SK-N-SH treated with all-trans-retinoic acid at 6 μM for 48 hours (cell line): ENCODE results near the gene ARFGEF2.

ENCODE experiments used
- ATAC-seq: fragments of 200-7000 bp; cut with Tn5 transposase; 3 replicates; pipeline ENCODE4 v1.9.1; 2020; ENCODE audit warnings: mild to moderate bottlenecking, moderate library complexity
- ARNTL ChIP-seq: fragments of 450-650 bp; formaldehyde crosslinking; IDR thresholded peaks from 2 replicates; pipeline ENCODE4 v1.5.0; 2020; ENCODE audit warnings: low read depth, mild to moderate bottlenecking, moderate library complexity, borderline replicate concordance
- BACH2 ChIP-seq: fragments of 250-450 bp; sonication (Bioruptor Pico); IDR thresholded peaks from 2 replicates; pipeline ENCODE4 v1.9.0; 2021; ENCODE audit warnings: mild to moderate bottlenecking, borderline replicate concordance
- ESRRG ChIP-seq: fragments of 250-450 bp; sonication (Bioruptor Pico); IDR thresholded peaks from 2 replicates; pipeline ENCODE4 v1.6.1; 2021; ENCODE audit warnings: mild to moderate bottlenecking
- ISL1 ChIP-seq: fragments of 250-450 bp; sonication (Bioruptor Pico); IDR thresholded peaks from 2 replicates; pipeline ENCODE4 v2.1.2; 2022; ENCODE audit warnings: mild to moderate bottlenecking, moderate library complexity
- PPARA ChIP-seq: fragments of 250-450 bp; sonication (Bioruptor Pico); IDR thresholded peaks from 2 replicates; pipeline ENCODE4 v1.5.0; 2020; ENCODE audit warnings: mild to moderate bottlenecking, borderline replicate concordance
- RARB ChIP-seq: fragments of 250-450 bp; sonication (Bioruptor Pico); IDR thresholded peaks from 2 replicates; pipeline ENCODE4 v1.8.0; 2021; ENCODE audit warnings: mild to moderate bottlenecking, moderate library complexity
- SNAI2 ChIP-seq: fragments of 250-450 bp; sonication (Bioruptor Pico); IDR thresholded peaks from 2 replicates; pipeline ENCODE4 v1.5.0; 2020; ENCODE audit warnings: mild to moderate bottlenecking, moderate library complexity
- TCF4 ChIP-seq: fragments of 250-450 bp; sonication (Bioruptor Pico); IDR thresholded peaks from 2 replicates; pipeline ENCODE4 v1.8.0; 2021; ENCODE audit warnings: mild to moderate bottlenecking, moderate library complexity, borderline replicate concordance
- TSHZ2 ChIP-seq: fragments of 250-450 bp; sonication (Bioruptor Pico); IDR thresholded peaks from 2 replicates; pipeline ENCODE4 v1.5.0; 2020; ENCODE audit warnings: mild to moderate bottlenecking, moderate library complexity
- ZC3H10 ChIP-seq: fragments of 250-450 bp; sonication (Bioruptor Pico); IDR thresholded peaks from 2 replicates; pipeline ENCODE4 v1.5.1; 2021; ENCODE audit warnings: mild to moderate bottlenecking, moderate library complexity
- ZFP3 ChIP-seq: fragments of 250-450 bp; sonication (Bioruptor Pico); IDR thresholded peaks from 2 replicates; pipeline ENCODE4 v1.5.0; 2020; ENCODE audit warnings: mild to moderate bottlenecking, moderate library complexity
- ZNF70 ChIP-seq: fragments of 450-650 bp; formaldehyde crosslinking; IDR thresholded peaks from 2 replicates; pipeline ENCODE4 v1.5.0; 2020; ENCODE audit warnings: mild to moderate bottlenecking, moderate library complexity
- TF ChIP-seq, protein P1 (sequence below): fragments of 250-450 bp; sonication (Bioruptor Pico); IDR thresholded peaks from 2 replicates; pipeline ENCODE4 v1.8.0; 2020; ENCODE audit warnings: mild to moderate bottlenecking, moderate library complexity, borderline replicate concordance
- TF ChIP-seq, protein P2 (sequence below): fragments of 250-450 bp; sonication (Bioruptor Pico); IDR thresholded peaks from 2 replicates; pipeline ENCODE4 v1.8.0; 2021; ENCODE audit warnings: low read depth, mild to moderate bottlenecking, moderate library complexity, borderline replicate concordance

Gene ARFGEF2

DNA sequence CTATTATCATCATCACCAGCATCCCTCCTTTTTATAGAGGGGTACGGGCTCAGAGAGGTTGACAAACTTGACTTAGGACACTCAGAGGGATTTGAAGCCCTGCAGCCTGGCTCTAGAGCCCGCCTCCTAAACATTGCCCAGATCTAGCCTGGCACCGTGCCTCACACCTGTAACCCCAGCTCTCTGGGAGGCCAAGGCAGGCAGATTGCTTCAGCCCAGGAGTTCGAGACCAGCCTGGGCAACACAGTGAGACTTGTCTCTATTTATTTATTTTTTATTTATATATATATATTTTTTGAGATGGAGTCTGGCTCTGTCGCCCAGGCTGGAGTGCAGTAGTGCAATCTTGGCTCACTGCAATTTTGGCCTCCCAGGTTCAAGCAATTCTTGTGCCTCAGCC is 118.3 kb downstream of the ARFGEF2 start:
- TF ChIP-seq PPARA (CRISPR knock-in tag), result no peak
- TF ChIP-seq TCF4 (CRISPR knock-in tag), result no peak
- TF ChIP-seq ARNTL, result no peak
- TF ChIP-seq TSHZ2 (CRISPR knock-in tag), result no peak
- no peak for TF ChIP-seq ESRRG (CRISPR knock-in tag)
- no peak for TF ChIP-seq ZFP3 (CRISPR knock-in tag)
- TF ChIP-seq, protein P1, sequence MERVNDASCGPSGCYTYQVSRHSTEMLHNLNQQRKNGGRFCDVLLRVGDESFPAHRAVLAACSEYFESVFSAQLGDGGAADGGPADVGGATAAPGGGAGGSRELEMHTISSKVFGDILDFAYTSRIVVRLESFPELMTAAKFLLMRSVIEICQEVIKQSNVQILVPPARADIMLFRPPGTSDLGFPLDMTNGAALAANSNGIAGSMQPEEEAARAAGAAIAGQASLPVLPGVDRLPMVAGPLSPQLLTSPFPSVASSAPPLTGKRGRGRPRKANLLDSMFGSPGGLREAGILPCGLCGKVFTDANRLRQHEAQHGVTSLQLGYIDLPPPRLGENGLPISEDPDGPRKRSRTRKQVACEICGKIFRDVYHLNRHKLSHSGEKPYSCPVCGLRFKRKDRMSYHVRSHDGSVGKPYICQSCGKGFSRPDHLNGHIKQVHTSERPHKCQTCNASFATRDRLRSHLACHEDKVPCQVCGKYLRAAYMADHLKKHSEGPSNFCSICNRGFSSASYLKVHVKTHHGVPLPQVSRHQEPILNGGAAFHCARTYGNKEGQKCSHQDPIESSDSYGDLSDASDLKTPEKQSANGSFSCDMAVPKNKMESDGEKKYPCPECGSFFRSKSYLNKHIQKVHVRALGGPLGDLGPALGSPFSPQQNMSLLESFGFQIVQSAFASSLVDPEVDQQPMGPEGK (CRISPR knock-in tag), result no peak
- no peak for TF ChIP-seq ZC3H10 (CRISPR knock-in tag)
- no peak for ATAC-seq

DNA sequence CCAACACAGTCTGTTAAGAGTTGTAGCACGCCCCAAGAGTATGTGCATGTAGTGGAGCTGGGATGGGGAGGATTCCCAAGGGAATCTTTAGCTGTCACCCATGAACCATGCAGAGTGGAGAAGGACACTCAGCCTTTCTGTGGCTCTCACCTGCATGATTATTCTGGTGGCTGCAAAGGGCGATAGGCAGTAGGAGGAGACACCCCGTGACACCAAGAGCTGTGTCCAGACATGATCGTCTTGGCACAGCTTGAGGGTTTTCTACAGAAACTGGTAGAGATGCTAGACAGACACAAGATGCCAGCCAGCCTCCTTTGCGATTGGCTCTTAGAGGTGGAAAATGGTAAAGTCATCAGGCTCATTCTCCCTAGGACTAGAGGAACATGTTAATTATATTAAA is 121.5 kb downstream of the ARFGEF2 start:
- TF ChIP-seq ZNF70 (CRISPR knock-in tag) (no peak), ESRRG (CRISPR knock-in tag) (no peak), ZFP3 (CRISPR knock-in tag) (no peak), ISL1 (CRISPR knock-in tag) (no peak), RARB (CRISPR knock-in tag) (no peak), SNAI2 (CRISPR knock-in tag) (no peak), BACH2 (CRISPR knock-in tag) (no peak), ZC3H10 (CRISPR knock-in tag) (no peak), TSHZ2 (CRISPR knock-in tag) (no peak), TCF4 (CRISPR knock-in tag) (no peak)
- TF ChIP-seq, protein P2, sequence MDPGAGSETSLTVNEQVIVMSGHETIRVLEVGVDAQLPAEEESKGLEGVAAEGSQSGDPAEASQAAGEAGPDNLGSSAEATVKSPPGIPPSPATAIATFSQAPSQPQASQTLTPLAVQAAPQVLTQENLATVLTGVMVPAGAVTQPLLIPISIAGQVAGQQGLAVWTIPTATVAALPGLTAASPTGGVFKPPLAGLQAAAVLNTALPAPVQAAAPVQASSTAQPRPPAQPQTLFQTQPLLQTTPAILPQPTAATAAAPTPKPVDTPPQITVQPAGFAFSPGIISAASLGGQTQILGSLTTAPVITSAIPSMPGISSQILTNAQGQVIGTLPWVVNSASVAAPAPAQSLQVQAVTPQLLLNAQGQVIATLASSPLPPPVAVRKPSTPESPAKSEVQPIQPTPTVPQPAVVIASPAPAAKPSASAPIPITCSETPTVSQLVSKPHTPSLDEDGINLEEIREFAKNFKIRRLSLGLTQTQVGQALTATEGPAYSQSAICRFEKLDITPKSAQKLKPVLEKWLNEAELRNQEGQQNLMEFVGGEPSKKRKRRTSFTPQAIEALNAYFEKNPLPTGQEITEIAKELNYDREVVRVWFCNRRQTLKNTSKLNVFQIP, result no peak
- ATAC-seq, result no peak

- ATAC-seq, result no peak
- TF ChIP-seq ISL1 (CRISPR knock-in tag) (no peak), BACH2 (CRISPR knock-in tag) (no peak), TCF4 (CRISPR knock-in tag) (no peak)
These were observed 124.1 kb downstream of the ARFGEF2 start for GRCh38 chr20:49045440-49046086.

DNA sequence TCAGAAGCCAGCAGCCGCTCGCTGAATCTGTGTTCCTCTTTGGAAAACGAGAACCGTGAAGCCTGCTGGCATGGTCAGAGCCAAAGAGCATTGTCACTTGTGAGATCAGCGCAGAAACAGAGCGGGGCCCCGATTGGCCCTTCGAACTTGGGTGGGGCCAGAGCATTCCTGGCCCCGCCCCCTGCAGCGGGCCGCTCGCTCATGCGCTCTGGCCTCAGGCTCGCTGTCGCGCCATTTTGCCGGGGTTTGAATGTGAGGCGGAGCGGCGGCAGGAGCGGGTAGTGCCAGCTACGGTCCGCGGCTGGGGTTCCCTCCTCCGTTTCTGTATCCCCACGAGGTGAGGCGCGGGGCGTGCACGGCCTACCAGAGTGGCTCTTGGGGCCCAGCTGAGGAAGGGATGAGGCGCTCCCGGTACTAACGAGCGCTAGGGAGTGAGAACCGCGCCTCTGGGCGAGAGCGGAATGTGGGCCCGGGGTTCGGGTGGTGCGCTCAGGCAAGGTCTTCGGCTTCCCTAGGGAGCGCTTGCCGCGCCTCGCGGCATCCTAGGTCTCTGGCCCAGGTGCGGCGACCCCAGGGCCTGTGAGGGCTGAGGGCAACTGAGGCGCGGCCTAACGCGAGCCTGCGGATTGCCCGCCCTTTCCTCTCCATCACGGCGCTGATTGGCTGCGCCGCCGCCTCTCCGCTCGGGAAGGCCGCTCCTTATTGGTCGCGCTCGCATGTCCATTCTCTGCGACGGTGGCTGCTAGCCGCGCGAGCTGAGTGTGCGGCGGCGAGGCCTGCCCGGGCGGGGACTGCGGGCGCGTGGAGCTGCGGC is 124.8 kb downstream of the ARFGEF2 start, which contains the start of gene CSE1L:
Gene CSE1L (plus strand): TSS at position 226 of the 814 bp plus-strand sequence. CDS start 12,152 bp downstream, outside the sequence.
- TF ChIP-seq BACH2 (CRISPR knock-in tag) (no peak), ARNTL (no peak)
- TF ChIP-seq, protein P2, result no peak
- peak; percentile 98 for ATAC-seq
